ENCODE results near the gene KLK6. TPM values are rescaled to one million over a fixed set of nuclear protein-coding genes. Genes with fewer than 3 reads are reported as not detected.

The KLK6 gene
- total and polyA plus RNA-seq, 8 donors = not detected

GRCh38 chr19:50982186-50982585 is 12.8 kb upstream of the KLK6 start:
- Histone ChIP-seq H3K9me3 (no peaks in the 10 kb centered on the region), H3K27me3 (no peaks in the 10 kb centered on the region), H3K27ac (no peak overlapping the region), H3K4me3 (no peak overlapping the region), H3K4me1 (no peaks in the 10 kb centered on the region), H3K36me3 (no peaks in the 10 kb centered on the region)
- ATAC-seq (no peak), DNase-seq (no peak), FAIRE-seq (no peak)
- intact Hi-C loops (cut with DNase I) = no loop called here
- whole genome bisulfite sequencing, 2 donors = 72 to 76% methylated on average over 4 of the region's 4 CpGs
- TF ChIP-seq CTCF (IDR thresholded peaks at IDR 0.05) = no peak

GRCh38 chr19:50981587-50982146 is 12.3 kb upstream of the KLK6 start:
- WGBS, 2 donors = 48 to 49% methylated on average over 11 of the region's 11 CpGs
- ATAC-seq = no peak
- Histone ChIP-seq H3K27ac (no peak overlapping the region), H3K27me3 (no peaks in the 10 kb centered on the region), H3K4me3 (no peak overlapping the region), H3K9me3 (no peaks in the 10 kb centered on the region), H3K4me1 (no peaks in the 10 kb centered on the region), H3K36me3 (no peaks in the 10 kb centered on the region)
- intact Hi-C loops (cut with DNase I) = no loop called here
- DNase-seq = no peak
- TF ChIP-seq CTCF (IDR thresholded peaks at IDR 0.05) = no peak
- no peak for FAIRE-seq

GRCh38 chr19:50980208-50980607 is 10.8 kb upstream of the KLK6 start:
- FAIRE-seq = no peak
- peaks cover 0 to 3% (median 0%) of the 10 kb centered on the region in 4 donors for H3K27me3 ChIP-seq
- no peak for TF ChIP-seq CTCF (IDR thresholded peaks at IDR 0.05)
- H3K9me3 ChIP-seq = no peaks in the 10 kb centered on the region
- no peak for DNase-seq
- intact Hi-C loops (cut with DNase I) = no loop called here
- H3K4me1 ChIP-seq = no peaks in the 10 kb centered on the region
- H3K4me3 ChIP-seq = no peak overlapping the region
- no peaks in the 10 kb centered on the region for H3K36me3 ChIP-seq
- WGBS, 2 donors = 42 to 49% methylated on average over 13 of the region's 13 CpGs
- H3K27ac ChIP-seq = no peak overlapping the region
- ATAC-seq = no peak

- Histone ChIP-seq H3K27me3 (peaks cover 0 to 3% (median 0%) of the 10 kb centered on the region in 4 donors), H3K4me1 (no peaks in the 10 kb centered on the region), H3K36me3 (no peaks in the 10 kb centered on the region), H3K4me3 (no peak overlapping the region), H3K27ac (no peak overlapping the region), H3K9me3 (no peaks in the 10 kb centered on the region)
- intact Hi-C loops (cut with DNase I) = no loop called here
- no peak for FAIRE-seq
- 34 to 35% methylated on average over 8 of the region's 8 CpGs for WGBS, 2 donors
- no peak for ATAC-seq
- TF ChIP-seq CTCF (IDR thresholded peaks at IDR 0.05) = no peak
- DNase-seq = no peak
Observed at GRCh38 chr19:50979758-50980157, 10.4 kb upstream of the KLK6 start.

GRCh38 chr19:50978772-50979390 is 9.5 kb upstream of the KLK6 start:
- no peak for TF ChIP-seq CTCF (IDR thresholded peaks at IDR 0.05)
- no peak for FAIRE-seq
- Histone ChIP-seq H3K27ac (no peak overlapping the region), H3K27me3 (peaks cover 0 to 3% (median 0%) of the 10 kb centered on the region in 4 donors), H3K36me3 (no peaks in the 10 kb centered on the region), H3K9me3 (no peaks in the 10 kb centered on the region), H3K4me3 (no peak overlapping the region), H3K4me1 (no peaks in the 10 kb centered on the region)
- no peak for ATAC-seq
- intact Hi-C loops (cut with DNase I) = no loop called here
- WGBS, 2 donors = 58 to 60% methylated on average over 5 of the region's 5 CpGs
- no peak for DNase-seq
